DND-41 (cell line): ENCODE data around the gene MEGF6.

ENCODE experiments used
- ATAC-seq: fragments of 200-7000 bp; cut with Tn5 transposase; 3 replicates; pipeline ENCODE4 v1.9.1; 2021; ENCODE audit warnings: low read depth; ENCODE audit not compliant: insufficient read depth
- DNase-seq: peaks from one replicate; pipeline ENCODE4 v3.0.0-alpha.2; 2020
- H2AFZ ChIP-seq: 2 replicates; pipeline ENCODE4 v1.6.0; 2012; ENCODE audit warnings: low read depth, low read length
- H3K27ac ChIP-seq: 2 replicates; pipeline ENCODE4 v1.5.1; 2012; ENCODE audit warnings: low read length, inconsistent platforms
- H3K27me3 ChIP-seq: fragments of 200-600 bp; sonication (generic); 2 replicates; pipeline ENCODE4 v1.6.0; 2012; ENCODE audit warnings: low read length, mild to moderate bottlenecking, inconsistent platforms; ENCODE audit not compliant: insufficient read depth, poor library complexity
- H3K36me3 ChIP-seq: 2 replicates; pipeline ENCODE4 v1.5.1; 2012; ENCODE audit warnings: low read length, inconsistent platforms; ENCODE audit not compliant: insufficient read depth
- H3K4me1 ChIP-seq: 2 replicates; pipeline ENCODE4 v1.5.1; 2012; ENCODE audit warnings: mild to moderate bottlenecking, low read length; ENCODE audit not compliant: insufficient read depth
- H3K4me2 ChIP-seq: 2 replicates; pipeline ENCODE4 v1.6.0; 2012; ENCODE audit warnings: mild to moderate bottlenecking, moderate library complexity, low read length, inconsistent platforms; ENCODE audit not compliant: insufficient read depth
- H3K4me3 ChIP-seq, 2 experiments: fragments of 200-600 bp in 1 of 2; shearing (Covaris generic) in 1 of 2; 2 replicates each; pipeline ENCODE4 v1.5.1; 2012 to 2016; ENCODE audit warnings: inconsistent platforms in 2 of 2, low read length in 2 of 2, mild to moderate bottlenecking in 2 of 2, low read depth in 1 of 2, moderate library complexity in 1 of 2
- H3K79me2 ChIP-seq: 2 replicates; pipeline ENCODE4 v1.6.0; 2012; ENCODE audit warnings: low read length, inconsistent platforms; ENCODE audit not compliant: insufficient read depth
- H3K9ac ChIP-seq: 2 replicates; pipeline ENCODE4 v1.6.0; 2012; ENCODE audit warnings: low read depth, mild to moderate bottlenecking, inconsistent platforms, low read length, moderate library complexity
- H3K9me3 ChIP-seq: 2 replicates; pipeline ENCODE4 v1.5.1; 2012; ENCODE audit warnings: low read length, moderate library complexity, mild to moderate bottlenecking, inconsistent platforms; ENCODE audit not compliant: insufficient read depth, severe bottlenecking
- H4K20me1 ChIP-seq: 2 replicates; pipeline ENCODE4 v1.6.0; 2012; ENCODE audit warnings: low read length; ENCODE audit not compliant: insufficient read depth
- EZH2 ChIP-seq: IDR thresholded peaks from 3 replicates; pipeline ENCODE4 v1.6.1; 2012; ENCODE audit warnings: borderline replicate concordance, low read depth, mild to moderate bottlenecking, moderate library complexity, low read length, inconsistent platforms; ENCODE audit not compliant: severe bottlenecking
- TF ChIP-seq, protein P1 (sequence below): IDR thresholded peaks from 2 replicates; pipeline ENCODE4 v1.5.1; 2012; ENCODE audit warnings: borderline replicate concordance, low read length, moderate library complexity, mild to moderate bottlenecking; ENCODE audit not compliant: poor library complexity, severe bottlenecking; ENCODE audit errors: extremely low read depth

The MEGF6 gene

DNA sequence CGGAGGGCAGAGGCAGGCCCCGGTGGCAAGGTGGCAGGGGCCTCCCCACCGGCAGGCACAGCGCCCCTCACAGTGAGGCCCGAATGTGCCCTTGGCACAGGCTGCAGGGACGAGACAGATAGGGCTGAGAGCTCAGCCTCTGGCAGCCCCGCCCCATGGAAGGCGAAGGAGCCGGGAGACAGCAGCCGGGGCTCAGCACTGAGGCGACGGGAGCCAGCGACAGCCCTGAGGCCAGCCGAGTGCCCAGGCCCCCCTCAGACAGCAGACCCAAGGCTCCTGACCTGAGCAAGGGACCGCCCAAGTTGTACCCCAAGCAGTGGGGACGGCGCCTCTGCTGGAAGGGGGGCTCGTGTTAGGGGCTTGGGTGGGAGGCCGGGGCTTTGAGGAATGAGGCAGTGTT lies 113.8 kb downstream of the MEGF6 start:
- Histone ChIP-seq H3K9ac (no peak overlapping the region), H3K79me2 (no peaks in the 10 kb centered on the region), H3K27me3 (no peaks in the 10 kb centered on the region), H2AFZ (no peak overlapping the region), H4K20me1 (peaks cover 6% of the 10 kb centered on the region; the same call in 1 of the 2 replicates), H3K27ac (no peak overlapping the region), H3K4me2 (no peak overlapping the region), H3K4me3 (no peak overlapping the region), H3K4me1 (no peaks in the 10 kb centered on the region), H3K9me3 (no peaks in the 10 kb centered on the region), H3K36me3 (no peaks in the 10 kb centered on the region)
- no peak for DNase-seq
- no peak for ATAC-seq
- TF ChIP-seq EZH2: no peak
- TF ChIP-seq, protein P1, sequence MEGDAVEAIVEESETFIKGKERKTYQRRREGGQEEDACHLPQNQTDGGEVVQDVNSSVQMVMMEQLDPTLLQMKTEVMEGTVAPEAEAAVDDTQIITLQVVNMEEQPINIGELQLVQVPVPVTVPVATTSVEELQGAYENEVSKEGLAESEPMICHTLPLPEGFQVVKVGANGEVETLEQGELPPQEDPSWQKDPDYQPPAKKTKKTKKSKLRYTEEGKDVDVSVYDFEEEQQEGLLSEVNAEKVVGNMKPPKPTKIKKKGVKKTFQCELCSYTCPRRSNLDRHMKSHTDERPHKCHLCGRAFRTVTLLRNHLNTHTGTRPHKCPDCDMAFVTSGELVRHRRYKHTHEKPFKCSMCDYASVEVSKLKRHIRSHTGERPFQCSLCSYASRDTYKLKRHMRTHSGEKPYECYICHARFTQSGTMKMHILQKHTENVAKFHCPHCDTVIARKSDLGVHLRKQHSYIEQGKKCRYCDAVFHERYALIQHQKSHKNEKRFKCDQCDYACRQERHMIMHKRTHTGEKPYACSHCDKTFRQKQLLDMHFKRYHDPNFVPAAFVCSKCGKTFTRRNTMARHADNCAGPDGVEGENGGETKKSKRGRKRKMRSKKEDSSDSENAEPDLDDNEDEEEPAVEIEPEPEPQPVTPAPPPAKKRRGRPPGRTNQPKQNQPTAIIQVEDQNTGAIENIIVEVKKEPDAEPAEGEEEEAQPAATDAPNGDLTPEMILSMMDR: no peak

DNA sequence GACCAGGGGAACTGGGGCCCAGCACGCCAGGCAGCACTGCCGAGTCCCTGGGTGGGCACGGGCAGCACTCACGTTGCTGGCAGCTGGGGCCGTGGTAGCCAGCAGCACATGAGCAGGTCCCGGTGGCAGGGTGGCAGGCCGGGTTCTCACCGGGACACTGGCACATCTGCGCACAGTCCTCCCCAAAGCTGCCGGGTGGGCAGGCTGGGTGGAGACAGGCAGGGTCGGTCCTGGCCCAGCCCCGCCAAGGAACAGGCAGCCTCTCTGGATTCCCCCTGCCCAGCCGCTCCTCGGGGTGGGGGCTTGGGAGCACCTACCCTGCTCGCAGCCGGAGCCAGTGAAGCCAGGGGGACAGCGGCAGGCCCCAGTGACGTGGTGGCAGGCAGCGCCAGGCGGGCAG lies 114.4 kb downstream of the MEGF6 start:
- peaks cover 5% of the 10 kb centered on the region; the same call in 1 of the 2 replicates for H4K20me1 ChIP-seq
- no peak overlapping the region for H3K27ac ChIP-seq
- no peak overlapping the region for H3K4me2 ChIP-seq
- no peaks in the 10 kb centered on the region for H3K4me1 ChIP-seq
- TF ChIP-seq EZH2: no peak
- TF ChIP-seq, protein P1: no peak
- H2AFZ ChIP-seq: no peak overlapping the region
- H3K36me3 ChIP-seq: no peaks in the 10 kb centered on the region
- ATAC-seq: no peak
- H3K4me3 ChIP-seq: no peak overlapping the region
- no peaks in the 10 kb centered on the region for H3K27me3 ChIP-seq
- no peak for DNase-seq
- H3K79me2 ChIP-seq: no peaks in the 10 kb centered on the region
- H3K9me3 ChIP-seq: no peaks in the 10 kb centered on the region
- no peak overlapping the region for H3K9ac ChIP-seq

DNA sequence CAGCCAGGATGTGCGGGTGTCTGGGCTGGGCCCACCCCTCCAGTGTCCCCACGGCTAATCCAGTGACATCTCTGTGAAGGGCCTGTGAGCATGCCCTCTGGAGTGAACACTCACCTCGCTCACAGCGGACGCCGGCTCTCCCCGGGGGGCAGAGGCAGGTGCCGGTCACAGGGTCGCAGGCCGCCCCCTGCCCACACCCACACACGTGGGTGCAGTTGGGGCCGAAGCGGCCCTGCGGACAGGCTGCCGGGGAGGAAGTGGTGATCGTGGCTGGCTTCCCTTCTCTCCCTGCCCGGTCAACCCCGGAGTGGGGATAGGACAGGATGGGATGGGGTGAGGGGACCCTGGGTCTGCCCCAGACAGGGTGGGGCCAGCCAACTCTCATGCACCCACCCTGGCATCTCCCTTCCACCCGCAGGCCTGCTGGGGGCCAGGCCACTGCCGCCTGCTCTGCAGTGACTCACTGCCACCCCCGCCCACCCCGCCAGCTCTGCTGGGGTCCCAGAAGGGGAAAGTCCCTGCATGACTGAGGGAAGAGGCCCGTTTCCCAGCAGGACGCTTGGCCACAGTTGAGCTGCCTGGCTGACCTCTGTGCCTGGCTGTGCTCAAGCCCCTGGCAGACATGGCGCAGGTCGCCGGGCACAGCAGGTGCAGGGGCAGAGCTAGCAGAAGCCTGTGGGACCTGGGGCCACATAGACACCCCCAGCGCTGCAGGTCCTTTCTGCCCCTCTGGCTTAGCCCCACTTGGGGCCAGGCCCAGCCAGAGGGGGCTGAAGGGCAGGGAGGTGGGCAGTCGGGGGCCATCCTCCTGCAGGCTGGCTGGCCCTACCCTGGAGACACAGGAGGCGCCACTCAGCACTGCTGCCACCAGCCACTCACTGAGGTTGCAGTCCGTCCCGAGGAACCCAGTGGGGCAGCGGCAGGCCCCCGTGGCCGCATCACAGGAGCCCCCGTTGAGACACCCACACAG lies 115.2 kb downstream of the MEGF6 start:
- Histone ChIP-seq H3K4me2 (no peak overlapping the region), H2AFZ (no peak overlapping the region), H3K27me3 (no peaks in the 10 kb centered on the region), H3K9ac (no peak overlapping the region), H3K4me1 (peaks cover 3% of the 10 kb centered on the region), H3K79me2 (no peaks in the 10 kb centered on the region), H3K4me3 (no peak overlapping the region), H4K20me1 (peaks cover 6% of the 10 kb centered on the region; the same call in 1 of the 2 replicates), H3K36me3 (no peaks in the 10 kb centered on the region), H3K9me3 (no peaks in the 10 kb centered on the region), H3K27ac (no peak overlapping the region)
- ATAC-seq: no peak
- no peak for DNase-seq
- no peak for TF ChIP-seq EZH2
- TF ChIP-seq, protein P1: no peak
